OCI-LY1 (cell line): ENCODE measurements around the gene TCF4.

Experiments
- EZH2 ChIP-seq: fragments of 200-600 bp; sonication (generic), shearing (Covaris generic); IDR thresholded peaks from 2 replicates; pipeline ENCODE4 v1.8.0; 2017; ENCODE audit warnings: borderline replicate concordance, mixed run types, mild to moderate bottlenecking, antibody characterized with exemption, low read length, moderate library complexity, mixed read lengths
- TF ChIP-seq, protein P1 (sequence below): fragments of 200-600 bp; sonication (generic), shearing (Covaris generic); IDR thresholded peaks from 2 replicates; pipeline ENCODE4 v1.5.1; 2017; ENCODE audit warnings: mild to moderate bottlenecking, antibody characterized with exemption, low read length, moderate library complexity, mixed read lengths

DNA sequence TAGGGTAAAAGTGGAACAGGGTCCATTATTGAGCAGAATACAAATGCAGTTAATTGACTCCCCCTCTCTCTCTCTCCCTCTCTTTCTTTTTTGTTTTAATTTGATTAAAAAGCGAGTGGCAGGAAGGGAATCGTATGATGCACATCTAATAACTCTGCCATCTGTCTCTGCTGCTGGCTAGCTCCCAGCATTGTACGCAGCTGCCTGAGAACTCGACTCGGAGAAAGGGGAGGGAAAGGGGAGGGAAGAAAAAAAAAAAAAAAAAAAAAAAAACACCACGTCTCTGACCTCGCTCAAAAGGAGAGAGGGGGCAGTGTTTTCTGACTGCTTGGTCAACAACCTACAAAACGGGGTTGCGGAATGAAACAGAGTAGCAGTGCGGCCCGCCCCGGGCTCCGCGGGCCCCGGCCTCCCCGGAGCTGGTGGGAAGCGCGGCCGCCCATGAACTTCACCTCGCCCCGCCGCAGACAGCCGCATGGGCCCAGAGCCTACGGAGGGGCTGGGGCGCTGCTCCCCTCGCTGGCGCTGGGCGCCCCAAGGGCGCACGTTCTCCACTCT is 265.7 kb downstream of the TCF4 start:
- TF ChIP-seq, protein P1, sequence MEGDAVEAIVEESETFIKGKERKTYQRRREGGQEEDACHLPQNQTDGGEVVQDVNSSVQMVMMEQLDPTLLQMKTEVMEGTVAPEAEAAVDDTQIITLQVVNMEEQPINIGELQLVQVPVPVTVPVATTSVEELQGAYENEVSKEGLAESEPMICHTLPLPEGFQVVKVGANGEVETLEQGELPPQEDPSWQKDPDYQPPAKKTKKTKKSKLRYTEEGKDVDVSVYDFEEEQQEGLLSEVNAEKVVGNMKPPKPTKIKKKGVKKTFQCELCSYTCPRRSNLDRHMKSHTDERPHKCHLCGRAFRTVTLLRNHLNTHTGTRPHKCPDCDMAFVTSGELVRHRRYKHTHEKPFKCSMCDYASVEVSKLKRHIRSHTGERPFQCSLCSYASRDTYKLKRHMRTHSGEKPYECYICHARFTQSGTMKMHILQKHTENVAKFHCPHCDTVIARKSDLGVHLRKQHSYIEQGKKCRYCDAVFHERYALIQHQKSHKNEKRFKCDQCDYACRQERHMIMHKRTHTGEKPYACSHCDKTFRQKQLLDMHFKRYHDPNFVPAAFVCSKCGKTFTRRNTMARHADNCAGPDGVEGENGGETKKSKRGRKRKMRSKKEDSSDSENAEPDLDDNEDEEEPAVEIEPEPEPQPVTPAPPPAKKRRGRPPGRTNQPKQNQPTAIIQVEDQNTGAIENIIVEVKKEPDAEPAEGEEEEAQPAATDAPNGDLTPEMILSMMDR: no peak
- no peak for TF ChIP-seq EZH2
